GM19438 (cell line): ENCODE measurements around the gene HIRIP3.
"Not testable (repeated sequence)": the region's sequence is repeated elsewhere in the genome, so short reads cannot be mapped to it uniquely, and the experiment has no call there.

Experiments
- ATAC-seq: cut with Tn5 transposase; IDR thresholded peaks from one replicate; pipeline ENCODE4 v1.9.1; 2021; ENCODE audit warnings: low read depth; ENCODE audit not compliant: unreplicated experiment

Gene HIRIP3, protein sequence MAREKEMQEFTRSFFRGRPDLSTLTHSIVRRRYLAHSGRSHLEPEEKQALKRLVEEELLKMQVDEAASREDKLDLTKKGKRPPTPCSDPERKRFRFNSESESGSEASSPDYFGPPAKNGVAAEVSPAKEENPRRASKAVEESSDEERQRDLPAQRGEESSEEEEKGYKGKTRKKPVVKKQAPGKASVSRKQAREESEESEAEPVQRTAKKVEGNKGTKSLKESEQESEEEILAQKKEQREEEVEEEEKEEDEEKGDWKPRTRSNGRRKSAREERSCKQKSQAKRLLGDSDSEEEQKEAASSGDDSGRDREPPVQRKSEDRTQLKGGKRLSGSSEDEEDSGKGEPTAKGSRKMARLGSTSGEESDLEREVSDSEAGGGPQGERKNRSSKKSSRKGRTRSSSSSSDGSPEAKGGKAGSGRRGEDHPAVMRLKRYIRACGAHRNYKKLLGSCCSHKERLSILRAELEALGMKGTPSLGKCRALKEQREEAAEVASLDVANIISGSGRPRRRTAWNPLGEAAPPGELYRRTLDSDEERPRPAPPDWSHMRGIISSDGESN

DNA sequence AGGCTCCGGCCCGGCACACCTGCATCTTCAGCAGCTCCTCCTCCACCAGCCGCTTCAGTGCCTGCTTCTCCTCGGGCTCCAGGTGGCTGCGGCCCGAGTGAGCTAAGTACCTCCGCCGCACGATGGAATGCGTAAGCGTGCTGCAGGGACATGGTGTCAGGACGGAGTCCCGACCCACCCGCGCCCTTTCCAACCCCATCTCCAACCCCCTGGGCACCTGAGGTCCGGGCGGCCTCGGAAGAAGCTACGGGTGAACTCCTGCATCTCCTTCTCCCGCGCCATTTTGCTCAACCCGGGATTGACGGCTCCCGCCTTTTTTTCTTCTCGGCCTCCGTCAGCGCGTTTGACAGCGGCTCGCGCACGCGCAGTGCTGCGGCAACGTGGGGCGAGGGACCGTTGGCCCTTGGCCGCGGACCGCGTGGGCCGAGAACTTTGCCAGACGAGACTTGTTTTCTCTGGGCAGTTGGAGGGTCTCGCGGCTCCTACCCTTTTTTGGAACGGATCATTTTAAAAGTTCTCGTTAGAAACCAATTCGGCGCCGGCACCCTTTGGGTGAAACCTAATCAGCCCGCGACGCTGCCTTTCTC, at the start of gene HIRIP3:
HIRIP3 (minus strand) TSS at position 294 of the 587 bp plus-strand sequence; CDS start at position 282, 12 bp downstream.
- ATAC-seq = peak; percentile 59

DNA sequence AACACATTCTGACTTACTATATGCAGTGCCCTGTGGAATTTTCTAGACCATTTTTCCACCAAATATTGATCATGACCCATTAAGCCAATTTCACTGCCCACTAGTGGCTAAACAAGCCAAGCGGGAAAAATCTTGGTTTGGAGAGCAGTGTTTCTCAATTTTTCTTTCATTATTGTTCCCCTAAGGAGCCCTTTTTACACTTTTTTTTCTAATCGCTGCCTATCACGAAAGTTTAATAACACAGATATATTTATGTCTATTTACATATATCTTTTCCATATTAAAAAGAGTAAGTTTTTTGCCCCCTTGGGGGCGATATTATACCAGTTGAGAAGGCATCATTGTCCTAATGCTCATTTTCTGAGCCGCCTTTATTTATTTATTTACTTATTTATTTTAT, 46.4 kb upstream of the HIRIP3 start:
- no peak for ATAC-seq

DNA sequence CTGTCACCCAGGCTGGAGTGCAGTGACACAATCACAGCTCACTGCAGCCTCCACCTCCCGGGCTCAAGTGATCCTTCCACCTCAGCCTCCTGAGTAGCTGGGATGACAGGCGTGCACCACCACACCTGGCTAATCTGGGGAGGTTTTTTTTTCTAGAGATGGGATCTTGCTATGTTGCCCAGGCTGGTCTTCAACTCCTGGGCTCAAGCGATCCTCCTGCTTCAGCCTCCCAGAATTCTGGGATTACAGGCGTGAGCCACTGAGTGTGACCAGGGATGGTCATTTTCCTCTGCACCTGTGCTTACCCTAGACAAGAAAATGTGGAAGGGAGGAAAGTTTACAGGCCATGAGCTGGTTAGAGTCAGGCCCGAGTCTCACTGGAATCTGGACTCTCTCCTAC, 45.3 kb upstream of the HIRIP3 start:
- ATAC-seq = not testable (repeated sequence)

DNA sequence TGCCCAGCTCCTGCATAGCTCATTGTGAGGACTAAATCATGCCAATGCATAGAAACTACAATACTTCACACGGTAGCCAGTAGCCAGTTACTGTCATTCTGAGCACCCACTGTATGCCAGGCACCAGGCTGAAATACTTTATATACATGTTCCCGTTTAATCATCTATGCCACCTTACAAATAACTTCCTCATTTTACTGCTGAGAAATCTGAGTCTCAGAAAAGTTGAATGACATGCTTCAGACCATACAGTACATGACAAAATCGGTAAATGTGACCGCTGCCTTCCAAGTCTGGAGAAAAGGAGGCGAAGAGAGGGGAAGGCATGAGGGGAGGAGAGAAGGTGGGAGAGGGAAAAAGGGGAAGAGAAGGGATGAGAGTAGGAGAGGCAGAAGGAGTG, 44.8 kb upstream of the HIRIP3 start:
- ATAC-seq = no peak

DNA sequence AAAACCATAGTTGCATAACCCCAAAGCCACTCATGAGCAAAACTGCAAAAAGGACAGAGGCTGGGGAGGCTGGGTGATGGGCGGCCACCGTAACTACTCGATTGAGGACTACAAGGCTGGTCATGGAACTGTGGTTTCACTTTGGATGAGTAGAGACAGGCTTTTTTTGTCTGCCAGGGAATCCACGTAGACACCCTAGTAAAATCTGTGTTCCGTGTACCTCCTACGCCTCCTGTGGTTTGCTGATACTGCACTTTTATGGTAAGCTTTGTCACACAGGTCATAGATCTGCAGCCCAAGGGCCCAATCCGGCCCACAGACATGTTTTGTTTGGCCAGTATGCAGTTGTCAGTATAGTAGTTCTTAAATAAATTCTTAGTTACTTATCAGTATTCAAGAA, 37.9 kb upstream of the HIRIP3 start:
- ATAC-seq = no peak

DNA sequence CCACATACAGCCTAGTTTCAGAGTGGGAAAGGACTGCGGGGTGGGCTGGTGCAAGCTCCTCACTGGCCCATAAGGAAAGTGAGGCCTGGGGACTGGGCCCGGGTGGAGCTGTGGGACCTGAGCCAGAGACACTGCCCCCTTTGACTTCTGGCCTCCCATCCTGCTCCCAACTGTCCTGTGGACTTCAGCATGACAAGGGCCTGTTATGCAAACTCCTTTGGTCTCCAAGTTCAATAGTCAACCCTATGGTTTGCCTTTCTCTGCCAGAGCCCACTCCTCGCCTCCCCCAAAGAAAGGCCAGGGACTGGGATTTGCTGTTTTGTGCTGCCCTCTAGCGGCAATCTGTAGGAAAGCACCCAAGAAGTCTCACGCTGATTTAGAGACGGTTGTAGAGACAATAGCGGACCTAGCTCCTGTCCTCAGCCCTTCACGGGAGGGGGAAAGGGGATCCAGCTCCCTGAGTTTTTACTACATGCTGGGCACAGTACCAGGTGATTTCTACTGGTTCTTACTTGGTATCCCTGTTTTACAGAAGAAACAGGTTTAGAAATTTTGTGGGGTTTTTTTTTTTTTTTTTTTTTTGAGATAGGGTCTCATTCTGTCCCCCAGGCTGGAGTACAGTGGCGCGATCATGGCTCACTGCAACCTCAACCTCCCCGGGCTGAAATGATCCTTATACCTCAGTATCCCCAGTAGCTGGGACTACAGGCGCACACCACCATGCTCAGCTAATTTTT, 36.8 kb upstream of the HIRIP3 start:
- ATAC-seq = no peak

DNA sequence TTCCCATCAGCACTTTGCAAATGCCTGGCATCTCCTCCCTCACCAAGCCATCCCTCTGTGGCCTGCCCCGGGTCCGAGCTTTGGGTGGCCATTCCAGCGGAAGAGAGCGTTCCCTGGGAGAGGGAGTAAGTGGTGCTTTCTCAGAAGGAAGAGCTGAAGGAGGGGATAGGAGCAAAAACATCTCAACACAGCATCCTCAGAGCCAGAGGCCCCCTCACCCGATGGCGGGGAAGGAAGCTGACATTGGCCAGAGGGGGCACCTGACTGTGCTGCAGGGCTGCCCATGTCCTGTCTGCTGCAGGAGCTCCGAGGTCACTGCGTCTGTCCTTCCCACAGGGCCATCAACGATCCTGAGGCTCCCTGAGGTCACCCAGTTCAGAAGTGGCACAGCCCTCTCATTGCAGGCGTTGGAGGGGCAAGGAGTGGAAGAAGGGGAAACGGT, 36.1 kb upstream of the HIRIP3 start:
- ATAC-seq = no peak

DNA sequence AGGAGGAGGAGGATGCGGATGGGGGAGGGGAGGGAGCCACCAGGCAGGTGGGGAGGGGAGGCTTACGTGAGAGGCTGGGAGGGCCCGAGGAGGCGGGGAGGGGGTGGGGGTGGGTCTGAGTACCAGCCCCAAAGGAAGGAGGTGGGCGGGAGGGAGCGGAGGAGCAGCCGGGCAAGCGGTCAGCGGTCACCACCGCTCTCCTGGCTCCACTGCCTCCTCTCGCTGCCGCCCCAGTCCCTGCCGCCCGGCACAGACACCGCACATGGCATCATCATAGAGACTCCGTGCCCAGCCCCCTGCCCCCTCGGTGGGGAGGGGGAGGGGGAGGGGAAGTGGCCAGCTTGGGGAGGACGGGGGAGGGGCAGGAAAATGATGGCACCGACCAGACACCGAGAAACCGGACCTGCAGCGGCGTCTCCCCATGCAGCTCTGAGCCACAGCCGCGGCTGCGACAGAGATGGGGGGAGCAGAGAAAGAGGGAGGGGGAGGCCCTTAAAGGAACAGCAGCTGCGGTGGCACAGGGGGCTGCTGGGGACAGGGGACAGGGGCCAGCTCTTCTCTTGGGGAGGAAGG, 35.5 kb upstream of the HIRIP3 start, which contains the start of gene TLCD3B:
TLCD3B (minus strand) TSS at position 431 of the 573 bp plus-strand sequence. CDS start 744 bp downstream, outside the sequence.
- no peak for ATAC-seq

DNA sequence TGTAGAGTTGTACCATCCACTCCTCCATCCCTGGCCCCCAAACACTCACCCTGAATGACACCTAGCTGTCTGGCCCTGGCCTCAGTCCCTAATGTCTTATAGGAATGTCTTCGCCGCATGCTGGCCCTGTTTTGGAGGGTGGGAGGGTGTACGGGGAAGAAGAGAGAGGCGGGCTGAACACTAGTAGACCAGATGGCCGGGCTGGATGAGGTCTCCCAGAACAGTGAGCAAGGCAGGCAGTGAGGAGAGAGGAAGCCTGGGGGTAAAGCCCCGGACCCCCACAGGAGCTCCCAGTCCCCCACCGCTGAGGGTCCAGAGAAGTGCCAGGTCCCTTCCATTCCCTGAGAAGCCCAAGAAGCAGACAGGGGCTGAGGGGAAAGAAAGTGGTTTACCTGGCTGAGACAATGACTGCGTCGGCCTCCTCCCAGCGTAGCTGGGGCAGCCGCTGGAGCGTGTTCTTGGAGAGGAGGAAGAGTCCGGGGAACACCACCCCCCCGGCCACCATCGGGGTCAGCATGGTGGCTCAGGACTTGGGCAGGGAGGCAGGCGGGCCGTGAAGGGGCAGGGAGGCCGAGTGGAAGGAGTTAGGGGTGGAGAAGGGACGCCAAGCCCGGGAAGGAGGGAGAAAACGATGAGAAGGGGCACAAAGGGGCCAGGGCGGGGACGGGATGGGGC, 34.7 kb upstream of the HIRIP3 start:
- no peak for ATAC-seq

DNA sequence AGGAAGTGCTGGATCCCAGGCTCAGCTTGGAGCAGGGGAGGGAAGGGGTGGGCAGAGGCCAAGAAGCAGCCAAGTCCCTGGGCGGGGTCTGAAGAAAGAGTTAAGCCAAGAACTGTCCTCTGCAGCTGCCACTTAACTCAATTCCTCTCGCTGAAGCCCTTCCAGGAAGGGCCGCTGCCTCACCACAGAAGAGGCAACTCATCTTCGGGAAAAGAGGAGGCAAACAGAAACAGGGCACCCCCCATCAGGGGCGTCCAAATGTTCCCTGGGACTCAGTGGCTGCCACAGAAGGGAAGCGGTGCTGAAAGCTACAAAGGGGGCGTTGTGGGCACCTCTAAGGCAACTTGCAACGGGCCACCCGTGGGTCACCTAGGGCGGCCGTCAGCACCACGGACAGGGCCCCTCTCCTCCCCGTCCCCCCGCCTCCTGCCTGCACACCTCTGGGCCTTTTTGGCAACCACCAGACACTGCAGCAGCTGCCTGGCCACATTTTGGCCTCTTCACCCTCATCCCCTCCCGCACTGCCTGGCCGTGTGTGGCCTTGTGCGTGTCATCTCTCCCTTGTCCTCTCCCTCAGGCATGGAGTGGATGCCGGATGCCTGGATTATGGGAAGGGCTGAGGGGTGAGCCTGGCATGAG, 33.1 kb upstream of the HIRIP3 start:
- ATAC-seq = no peak

DNA sequence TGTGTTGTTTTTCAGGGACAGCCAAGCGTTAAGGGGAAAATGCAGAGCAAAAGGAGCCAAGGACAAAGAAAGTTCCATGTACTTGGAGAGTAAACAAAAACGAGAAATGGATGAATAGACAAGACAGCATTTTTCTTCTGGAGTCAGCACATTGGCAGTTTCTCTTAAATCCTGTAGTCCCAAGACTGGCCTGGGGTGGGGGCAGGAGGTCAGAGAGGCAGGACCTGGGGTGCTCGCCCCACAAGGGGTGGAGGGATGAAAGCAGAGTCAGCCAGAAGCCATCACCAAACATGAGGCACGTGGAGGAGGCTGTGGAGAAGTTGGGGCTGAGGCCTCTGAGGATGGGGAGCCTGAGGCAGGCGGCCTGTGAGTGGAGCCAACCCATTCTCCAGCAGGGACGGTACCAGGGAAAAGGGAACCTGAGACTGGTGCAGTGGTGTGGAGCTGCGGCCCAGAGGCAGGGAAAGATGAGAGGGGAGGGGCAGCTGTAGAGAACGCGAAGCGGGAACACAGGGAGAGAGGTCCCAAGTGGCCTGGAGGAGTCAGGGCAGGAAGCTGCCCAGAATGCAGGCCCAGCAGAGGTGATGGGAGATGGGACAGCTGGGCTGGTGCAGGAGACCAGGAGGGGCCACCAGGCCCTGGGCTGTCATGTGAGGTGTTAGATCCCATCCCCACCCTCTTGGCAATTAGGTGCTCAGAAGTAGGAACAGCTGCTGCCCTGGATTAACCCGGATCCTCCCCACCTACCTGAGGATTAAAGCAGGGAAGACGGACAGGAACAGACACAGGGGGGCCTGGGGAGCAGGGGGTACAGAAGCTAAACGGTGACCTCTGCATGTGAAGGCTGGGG, 32.4 kb upstream of the HIRIP3 start:
- no peak for ATAC-seq

DNA sequence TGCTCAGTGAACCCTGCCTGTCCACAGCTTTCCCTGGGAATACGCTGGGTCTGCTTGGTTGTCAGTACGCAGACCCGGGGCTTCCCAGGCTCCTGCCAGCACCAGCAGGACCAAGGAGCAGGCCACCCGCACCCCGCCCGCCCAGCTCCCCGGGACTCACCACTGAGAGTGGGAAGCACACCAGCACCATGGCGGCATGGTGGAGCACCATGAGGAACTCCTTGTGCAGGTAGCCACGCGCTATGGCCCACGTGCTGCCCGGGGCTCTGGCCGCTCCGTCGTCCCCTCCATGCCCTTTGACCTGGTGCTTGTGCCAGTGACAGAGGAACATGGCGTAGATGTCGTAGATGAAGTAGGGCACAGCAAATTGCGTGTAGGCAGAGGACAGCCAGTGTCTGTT, 31.0 kb upstream of the HIRIP3 start:
- no peak for ATAC-seq

DNA sequence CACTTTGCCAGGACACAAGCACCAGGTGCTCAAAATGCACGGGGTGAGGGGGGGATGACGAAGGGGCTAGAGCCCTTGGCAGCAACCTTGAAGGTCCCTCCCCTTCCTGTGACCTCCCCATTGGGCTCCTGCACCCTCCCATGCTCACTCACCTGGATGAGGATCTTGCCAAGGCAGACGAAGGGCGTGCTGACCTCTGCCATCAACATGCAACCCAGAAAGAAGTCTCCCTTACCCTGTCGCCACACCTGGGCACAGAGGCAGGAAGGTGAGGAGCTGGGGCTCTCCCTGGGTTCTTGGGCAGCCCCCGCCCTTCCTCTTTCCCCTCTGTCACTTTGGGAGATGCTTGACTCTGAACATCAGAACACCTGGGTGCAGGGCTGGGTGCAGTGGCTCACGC, 30.2 kb upstream of the HIRIP3 start:
- ATAC-seq = no peak

DNA sequence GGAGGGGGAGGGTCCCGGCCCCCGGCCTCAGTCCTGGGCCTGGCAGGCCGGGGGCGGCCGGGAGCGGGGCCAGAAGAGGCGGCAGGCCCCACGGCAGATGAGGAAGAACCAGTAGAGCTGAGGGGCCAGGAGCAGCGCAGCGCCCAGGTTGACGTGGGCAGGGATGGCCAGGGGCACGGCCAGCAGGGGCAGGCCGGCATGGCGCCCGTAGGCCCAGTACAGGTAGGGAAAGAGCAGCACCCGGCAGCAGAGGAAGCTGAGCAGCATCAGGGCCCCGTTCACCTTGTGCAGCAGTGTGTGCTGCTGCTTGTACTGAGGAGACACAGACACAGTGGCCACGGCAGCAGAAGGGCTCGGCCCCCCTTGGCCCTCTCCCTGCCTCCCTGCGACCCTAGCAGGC, 29.7 kb upstream of the HIRIP3 start:
- ATAC-seq = no peak

DNA sequence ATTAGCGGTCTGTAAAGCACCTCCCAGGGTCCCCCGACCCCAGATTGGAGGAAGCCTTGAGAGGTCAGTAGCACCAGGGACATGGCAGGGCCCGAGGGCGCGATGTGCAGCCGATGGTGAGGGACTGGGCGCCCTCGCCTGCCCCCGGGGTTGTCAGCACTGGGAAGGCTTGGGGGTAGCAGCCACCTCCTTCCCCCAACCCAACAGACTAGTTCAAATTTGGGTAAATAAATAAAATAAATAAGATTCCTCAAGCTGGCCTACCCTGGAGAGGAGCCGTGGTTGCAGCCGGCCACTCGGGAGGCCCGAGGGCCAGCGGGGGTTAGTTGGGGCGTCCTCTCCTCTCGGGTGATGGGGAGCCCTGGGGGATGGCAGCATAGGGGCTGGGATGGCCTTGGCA, 29.0 kb upstream of the HIRIP3 start:
- ATAC-seq = no peak

DNA sequence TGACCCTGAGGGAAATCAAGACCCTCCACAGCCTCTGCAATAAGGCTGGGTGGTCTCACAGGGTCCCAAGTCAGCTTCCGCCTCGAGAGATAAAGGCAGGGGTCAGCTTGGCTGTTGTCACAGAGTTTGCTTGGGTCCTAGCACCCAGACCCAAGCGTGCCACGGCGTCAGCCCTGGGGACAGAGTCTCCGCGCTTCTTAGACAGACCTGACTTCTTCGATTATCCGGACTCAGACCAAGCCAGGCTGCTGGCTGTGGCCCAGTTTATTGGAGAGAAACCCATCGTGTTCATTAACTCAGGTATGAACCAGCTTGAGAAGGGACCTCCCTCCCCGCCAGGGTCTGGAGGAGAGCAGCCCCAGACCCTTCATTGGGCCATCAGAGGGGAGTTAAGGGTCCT, 28.2 kb upstream of the HIRIP3 start:
- ATAC-seq = no peak

DNA sequence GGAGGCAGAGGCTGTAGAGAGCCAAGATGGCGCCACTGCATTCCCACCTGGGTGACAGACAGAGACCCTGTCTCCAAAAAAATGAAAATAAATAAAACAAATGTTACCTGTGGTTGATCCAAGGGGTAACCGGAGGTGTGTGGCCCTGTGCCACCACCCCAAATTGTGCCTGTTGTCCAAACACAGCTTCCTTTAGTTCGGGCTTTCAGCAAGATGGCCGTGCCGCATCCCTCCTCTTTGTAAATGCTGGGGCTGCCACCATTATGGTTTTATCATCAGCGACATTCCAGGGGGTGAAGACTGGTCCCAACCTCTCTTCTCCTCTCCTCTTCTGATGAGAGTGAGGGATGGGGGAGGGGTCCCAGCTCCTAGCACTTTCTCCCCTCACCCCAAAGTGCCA, 27.5 kb upstream of the HIRIP3 start, which contains the start of gene C16orf92:
C16orf92 (plus strand) TSS at position 312 of the 400 bp plus-strand sequence. CDS start 143 bp downstream, outside the sequence.
- no peak for ATAC-seq

DNA sequence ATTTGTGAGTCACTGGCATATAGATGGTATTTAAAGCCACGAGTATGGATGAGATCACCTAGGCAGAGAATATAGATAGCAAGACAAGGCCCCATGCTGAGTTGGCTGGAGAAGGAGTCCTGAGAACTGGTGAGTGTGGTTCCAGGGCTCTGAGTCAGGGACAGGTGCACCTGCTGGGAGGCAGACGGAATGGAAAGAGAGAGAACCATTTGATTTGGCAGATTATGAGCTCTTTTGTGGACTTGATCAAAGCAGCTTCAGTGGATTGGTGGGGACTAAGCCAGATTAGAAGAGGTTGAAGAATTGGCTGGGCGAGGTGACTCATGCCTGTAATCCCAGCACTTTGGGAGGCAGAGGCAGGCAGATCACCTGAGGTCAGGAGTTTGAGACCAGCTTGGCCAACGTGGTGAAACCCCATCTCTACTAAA, 23.3 kb upstream of the HIRIP3 start:
- no peak for ATAC-seq

DNA sequence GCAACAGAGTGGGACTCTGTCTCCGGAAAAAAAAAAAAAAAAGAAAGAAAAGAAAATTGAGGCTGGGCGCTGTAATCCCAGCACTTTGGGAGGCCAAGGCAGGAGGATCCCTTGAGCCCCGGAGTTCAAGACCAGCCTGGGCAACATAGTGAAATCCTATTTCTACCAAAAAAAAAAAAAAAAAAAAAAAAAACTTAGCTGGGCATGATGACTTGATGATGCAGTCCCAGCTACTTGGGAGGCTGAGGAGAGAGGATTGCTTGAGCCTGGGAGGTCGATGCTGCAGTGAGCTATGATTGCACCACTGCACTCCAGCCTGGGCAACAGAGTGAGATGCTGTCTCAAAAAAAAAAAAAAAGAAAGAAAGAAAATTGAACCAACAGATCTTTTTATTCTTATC, 22.5 kb upstream of the HIRIP3 start:
- ATAC-seq = not testable (repeated sequence)
